Stimulated activated CD8-positive, alpha-beta memory T cell treated with anti-CD3 and anti-CD28 coated beads, Interleukin-15, amount 100 ng/mL, for 1 hour (primary cell): Measurements from ENCODE around the gene DECR2.
"Not testable (repeated sequence)": the region's sequence is repeated elsewhere in the genome, so short reads cannot be mapped to it uniquely, and the experiment has no call there.

Experiments
- DNase-seq: peaks from one replicate; pipeline ENCODE4 v3.0.0-alpha.2; 2020; ENCODE audit warnings: low read depth

Gene DECR2

GRCh38 chr16:379183-379960 is 22.3 kb upstream of the DECR2 start:
- no peak for DNase-seq

- DNase-seq = no peak
Measured at GRCh38 chr16:379961-380761, 21.5 kb upstream of the DECR2 start.

GRCh38 chr16:380762-381011 is 21.0 kb upstream of the DECR2 start:
- DNase-seq = no peak

- no peak for DNase-seq
Measured at GRCh38 chr16:381012-381788, 20.5 kb upstream of the DECR2 start.

- peak; percentile 47 for DNase-seq
Measured at GRCh38 chr16:381789-382717, 19.6 kb upstream of the DECR2 start, which contains the start of gene PGAP6. Gene PGAP6, minus strand, starts transcription at chr16:381978. Its CDS starts 157 bp downstream, at chr16:381821.

GRCh38 chr16:383326-384051 is 18.2 kb upstream of the DECR2 start:
- no peak for DNase-seq

- no peak for DNase-seq
Measured at GRCh38 chr16:386641-387156, 15.0 kb upstream of the DECR2 start.

- DNase-seq = not testable (repeated sequence)
Measured at GRCh38 chr16:387761-388666, 13.7 kb upstream of the DECR2 start.

GRCh38 chr16:389352-389751 is 12.3 kb upstream of the DECR2 start:
- DNase-seq = no peak

GRCh38 chr16:391885-392335 is 9.8 kb upstream of the DECR2 start:
- DNase-seq = peak; percentile 45

GRCh38 chr16:392450-393030 is 9.1 kb upstream of the DECR2 start:
- DNase-seq = no peak

GRCh38 chr16:396199-396598 is 5.5 kb upstream of the DECR2 start:
- no peak for DNase-seq

- DNase-seq = no peak
Measured at GRCh38 chr16:396605-397004, 5.1 kb upstream of the DECR2 start.

- no peak for DNase-seq
Measured at GRCh38 chr16:397135-397661, 4.5 kb upstream of the DECR2 start, which contains the start of gene NME4. Gene NME4, plus strand, starts transcription at chr16:397199. Its CDS starts 24 bp downstream, at chr16:397223.

GRCh38 chr16:397736-398332 is 3.9 kb upstream of the DECR2 start:
- DNase-seq = no peak

- DNase-seq = no peak
Measured at GRCh38 chr16:398561-399339, 2.9 kb upstream of the DECR2 start.

GRCh38 chr16:399340-400019 is 2.2 kb upstream of the DECR2 start:
- DNase-seq = no peak
